Right kidney (tissue), 1 donor: ENCODE measurements around the gene TM9SF4.

ENCODE experiments used
- DNase-seq: peaks from one replicate; pipeline ENCODE4 v3.0.0-alpha.2; 2016

The TM9SF4 gene

DNA sequence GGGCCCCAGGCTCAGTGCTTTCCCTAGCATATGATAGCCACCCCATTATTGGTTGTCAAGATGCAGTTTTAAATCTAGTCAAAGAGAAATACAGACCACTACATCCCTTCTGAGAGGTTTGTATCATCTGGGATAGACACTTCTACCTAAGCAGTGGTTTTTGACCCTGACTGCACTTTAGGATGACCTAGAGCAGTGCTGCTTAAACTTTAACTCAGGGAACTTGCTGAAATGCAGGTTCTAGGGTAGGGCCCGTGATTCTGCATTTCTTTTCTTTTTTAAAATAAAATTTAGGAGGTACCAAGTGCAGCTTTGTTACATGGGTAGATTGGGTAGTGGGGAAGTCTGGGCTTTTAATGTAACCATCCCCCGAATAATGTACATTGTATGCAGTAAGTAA lies 18.7 kb downstream of the TM9SF4 start:
- DNase-seq: no peak

- no peak for DNase-seq
Observed at GRCh38 chr20:32129863-32130262, 20.3 kb downstream of the TM9SF4 start.

- DNase-seq: no peak
Observed at GRCh38 chr20:32130352-32130751, 20.8 kb downstream of the TM9SF4 start.

GRCh38 chr20:32130965-32131364 lies 21.5 kb downstream of the TM9SF4 start:
- no peak for DNase-seq

DNA sequence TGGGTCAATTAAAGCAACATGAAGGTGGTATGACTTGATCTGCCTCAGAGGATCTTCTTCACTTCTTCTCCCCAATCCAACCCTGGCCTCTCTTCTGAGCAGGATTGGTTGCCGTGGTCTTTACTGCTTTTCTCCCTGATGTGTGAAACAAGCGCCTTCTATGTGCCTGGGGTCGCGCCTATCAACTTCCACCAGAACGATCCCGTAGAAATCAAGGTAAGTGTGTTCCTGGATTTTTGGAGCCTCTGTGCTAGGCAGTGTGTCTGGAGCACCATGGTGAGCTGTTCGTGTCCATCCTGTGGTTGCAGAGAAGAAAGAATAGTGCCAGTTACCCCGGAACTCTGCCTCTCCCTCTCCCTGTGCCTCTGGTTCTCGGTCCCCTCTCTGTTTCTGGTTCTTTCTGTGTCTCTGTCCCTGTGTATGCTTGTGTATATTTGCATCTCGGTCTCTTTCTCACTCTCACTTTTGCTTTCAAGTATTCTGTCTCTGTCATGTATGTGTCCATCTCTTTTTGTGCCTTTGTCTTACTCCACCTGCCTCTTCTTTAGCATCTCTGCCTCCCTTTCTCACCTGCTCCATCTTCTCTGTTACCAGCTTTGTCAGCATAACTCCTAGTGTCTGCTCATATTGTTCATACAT lies 23.5 kb downstream of the TM9SF4 start:
- no peak for DNase-seq

DNA sequence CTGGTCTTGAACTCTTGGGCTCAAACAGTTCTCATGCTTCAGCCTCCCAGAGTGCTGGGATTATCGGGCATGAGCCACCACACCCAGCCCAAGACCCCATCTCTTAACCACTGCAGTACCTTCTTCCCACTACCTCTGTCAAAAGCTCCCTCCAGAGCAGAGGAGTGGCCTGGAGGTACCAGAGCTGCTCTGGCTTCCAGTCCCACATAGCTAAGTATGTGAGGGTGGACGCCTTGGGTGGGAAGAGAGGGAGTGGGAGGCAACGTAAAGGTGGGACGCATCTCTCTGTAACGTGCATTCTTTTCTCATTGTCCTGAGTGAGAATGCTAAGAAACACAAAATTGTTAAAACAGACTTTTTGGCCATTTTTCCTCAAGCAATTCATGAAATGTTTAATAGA lies 24.5 kb downstream of the TM9SF4 start:
- no peak for DNase-seq

DNA sequence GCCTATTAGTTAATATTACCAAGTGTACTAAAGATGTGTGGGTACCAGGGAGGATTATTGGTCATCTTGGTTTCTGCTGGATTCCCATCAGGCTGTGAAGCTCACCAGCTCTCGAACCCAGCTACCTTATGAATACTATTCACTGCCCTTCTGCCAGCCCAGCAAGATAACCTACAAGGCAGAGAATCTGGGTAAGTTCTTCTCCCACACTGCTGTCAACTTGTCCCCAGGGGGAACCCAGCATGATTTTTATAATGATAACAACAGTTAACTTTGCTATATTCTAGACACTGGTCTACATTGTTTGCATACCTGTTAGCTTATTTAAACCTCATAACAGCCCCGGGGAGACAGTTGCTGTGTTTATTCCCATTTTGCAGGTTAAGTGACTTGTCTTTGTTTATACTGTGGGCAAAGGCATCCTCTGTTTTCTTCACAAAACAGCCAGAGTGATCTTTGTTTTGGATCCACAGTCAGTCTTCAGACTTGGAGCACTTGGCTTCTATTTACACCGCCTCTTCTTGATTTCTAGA lies 26.5 kb downstream of the TM9SF4 start:
- no peak for DNase-seq

DNA sequence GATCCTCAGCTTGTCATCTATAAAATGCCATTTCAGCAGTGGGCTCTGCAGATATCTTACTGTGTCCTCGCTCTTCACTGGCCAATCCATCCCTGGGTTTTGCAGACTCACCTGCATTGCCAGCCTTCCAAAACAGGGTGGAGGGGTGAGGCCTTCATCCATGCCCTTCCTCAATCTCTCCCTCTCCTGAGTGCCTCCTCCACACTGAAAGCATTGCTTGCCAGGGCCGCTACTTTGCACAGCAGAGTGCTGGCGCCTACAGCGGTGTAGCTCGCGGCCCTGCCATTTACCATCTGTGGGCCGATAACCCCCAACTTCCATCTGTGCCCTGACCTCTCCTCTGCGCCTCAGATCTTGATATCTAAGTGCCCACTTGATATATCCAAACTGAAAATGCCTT lies 29.4 kb downstream of the TM9SF4 start:
- DNase-seq: no peak

DNA sequence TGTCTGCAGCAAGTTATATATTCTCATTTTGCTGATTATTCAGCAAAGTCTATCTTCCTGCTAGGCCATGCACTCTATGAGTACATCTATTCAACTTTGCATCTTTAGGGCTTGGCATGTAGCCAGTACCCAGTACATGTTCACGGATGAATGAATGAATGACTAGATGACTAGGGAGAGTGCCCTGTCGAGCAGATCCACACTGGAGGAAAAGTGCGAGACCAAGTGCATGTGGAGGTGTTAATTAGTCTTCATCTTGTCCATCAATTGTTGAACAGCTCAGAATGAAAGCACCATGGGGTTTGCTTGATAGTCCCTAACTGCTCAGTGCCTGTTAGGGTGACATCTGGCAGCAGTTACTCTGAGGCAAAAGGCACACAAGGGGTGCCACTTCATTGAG lies 30.4 kb downstream of the TM9SF4 start:
- no peak for DNase-seq

- no peak for DNase-seq
Observed at GRCh38 chr20:32140603-32141002, 31.1 kb downstream of the TM9SF4 start.

GRCh38 chr20:32141465-32141980 lies 32.0 kb downstream of the TM9SF4 start:
- DNase-seq: no peak

DNA sequence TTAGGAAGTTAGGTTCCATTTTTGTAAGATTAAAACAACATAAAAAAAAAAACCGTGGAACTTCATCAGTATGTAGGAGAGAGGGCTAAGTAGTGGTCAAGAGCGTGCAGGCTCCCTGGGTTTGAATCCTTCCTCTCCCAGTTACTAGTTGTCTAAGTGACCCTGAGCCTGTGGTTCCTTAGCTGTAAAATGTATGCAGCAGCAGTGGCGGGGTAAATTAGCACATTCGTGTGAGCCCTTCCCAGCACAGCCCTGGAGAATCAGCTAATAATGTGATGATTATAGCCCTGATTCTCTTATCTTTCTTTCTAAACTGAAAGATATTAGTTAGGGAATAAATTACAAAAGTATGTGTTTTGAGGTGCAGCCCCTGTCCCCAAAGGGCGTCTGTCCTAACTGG lies 32.6 kb downstream of the TM9SF4 start:
- no peak for DNase-seq

GRCh38 chr20:32142991-32143390 lies 33.5 kb downstream of the TM9SF4 start:
- DNase-seq: no peak

DNA sequence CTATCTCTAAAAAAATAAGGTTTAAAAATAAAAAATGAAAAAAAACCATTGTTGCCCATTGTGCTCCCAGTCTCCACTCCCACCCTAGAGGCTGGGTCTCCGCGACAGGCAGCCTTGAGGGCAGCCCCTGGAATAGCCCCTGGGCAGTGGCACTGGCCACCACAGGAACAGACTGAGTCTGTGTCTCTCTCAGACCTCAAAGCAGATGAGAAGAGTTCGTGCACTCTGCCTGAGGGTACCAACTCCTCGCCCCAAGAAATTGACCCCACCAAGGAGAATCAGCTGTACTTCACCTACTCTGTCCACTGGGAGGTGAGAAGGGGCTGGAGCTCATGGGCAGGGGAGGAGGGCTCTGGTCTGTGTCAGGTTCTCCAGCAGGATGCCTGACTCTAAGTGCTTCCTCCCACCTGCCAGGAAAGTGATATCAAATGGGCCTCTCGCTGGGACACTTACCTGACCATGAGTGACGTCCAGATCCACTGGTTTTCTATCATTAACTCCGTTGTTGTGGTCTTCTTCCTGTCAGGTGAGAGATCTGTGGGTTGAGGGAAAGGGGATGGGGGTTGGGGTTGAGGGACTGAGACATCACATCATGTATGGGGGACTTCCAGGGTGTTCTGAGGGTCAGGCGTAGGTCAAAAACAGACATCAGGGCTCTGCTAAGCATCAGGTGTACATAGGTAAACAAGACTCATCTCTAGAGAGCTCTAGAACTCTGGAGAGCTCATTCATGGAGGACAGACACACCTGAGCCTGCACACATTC lies 35.6 kb downstream of the TM9SF4 start:
- DNase-seq: no peak

- no peak for DNase-seq
Observed at GRCh38 chr20:32149566-32150170, 40.2 kb downstream of the TM9SF4 start.

DNA sequence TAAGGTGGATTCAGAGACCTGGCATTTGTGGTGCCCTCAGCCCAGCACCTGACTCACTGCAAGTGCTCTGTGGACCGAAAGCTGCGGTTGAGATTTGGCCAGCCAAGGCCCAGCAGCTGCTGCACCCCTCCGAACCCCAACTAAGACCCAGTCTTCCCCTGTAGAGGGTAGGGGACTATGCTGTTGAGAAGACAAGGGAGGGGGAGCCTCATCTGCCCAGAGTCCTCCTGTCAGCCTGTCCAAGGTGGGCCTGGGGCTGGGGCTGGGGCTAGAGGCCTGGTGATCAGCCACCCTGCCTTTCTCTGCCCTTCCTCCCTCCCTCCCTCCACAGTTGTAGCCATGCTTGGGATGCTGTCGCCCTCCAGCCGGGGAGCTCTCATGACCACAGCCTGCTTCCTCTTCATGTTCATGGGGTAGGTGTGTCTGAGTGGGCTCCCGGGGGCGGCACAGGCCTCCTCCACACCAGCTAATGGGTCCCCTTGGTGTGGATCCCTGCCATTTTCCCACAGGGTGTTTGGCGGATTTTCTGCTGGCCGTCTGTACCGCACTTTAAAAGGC lies 40.9 kb downstream of the TM9SF4 start:
- DNase-seq: no peak

GRCh38 chr20:32152421-32153155 lies 43.1 kb downstream of the TM9SF4 start:
- DNase-seq: no peak

GRCh38 chr20:32153156-32153665 lies 43.7 kb downstream of the TM9SF4 start:
- DNase-seq: no peak

GRCh38 chr20:32153771-32154170 lies 44.3 kb downstream of the TM9SF4 start:
- DNase-seq: no peak

GRCh38 chr20:32155017-32155981 lies 45.8 kb downstream of the TM9SF4 start:
- peak; percentile 42 for DNase-seq

DNA sequence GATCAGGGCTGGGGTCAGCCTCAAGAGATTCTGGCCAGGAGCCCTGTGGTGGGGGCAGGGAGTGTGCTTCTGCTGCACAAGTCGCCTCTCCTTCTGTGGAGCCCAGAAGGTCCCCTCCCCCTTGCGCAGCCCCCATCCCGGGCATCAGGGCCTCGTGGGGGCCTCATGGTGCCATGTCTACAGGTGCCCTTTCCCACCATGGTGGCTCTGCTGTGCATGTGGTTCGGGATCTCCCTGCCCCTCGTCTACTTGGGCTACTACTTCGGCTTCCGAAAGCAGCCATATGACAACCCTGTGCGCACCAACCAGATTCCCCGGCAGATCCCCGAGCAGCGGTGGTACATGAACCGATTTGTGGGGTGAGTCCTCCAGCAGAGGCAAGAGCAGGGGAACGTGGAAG lies 48.1 kb downstream of the TM9SF4 start:
- no peak for DNase-seq
